Stimulated activated CD4-positive, alpha-beta T cell treated with anti-CD3 and anti-CD28 coated beads, Interleukin-1b, Interleukin-23, amount 100 ng/mL, for 48 hours (primary cell): ENCODE measurements around the gene CYTIP.
A peak's percentile ranks its signal among the peaks of the same experiment; 100 is the strongest.
"Not testable (repeated sequence)": the region's sequence is repeated elsewhere in the genome, so short reads cannot be mapped to it uniquely, and the experiment has no call there.

Experiments
- DNase-seq: peaks from one replicate; pipeline ENCODE4 v3.0.0-alpha.2; 2020

The CYTIP gene

DNA sequence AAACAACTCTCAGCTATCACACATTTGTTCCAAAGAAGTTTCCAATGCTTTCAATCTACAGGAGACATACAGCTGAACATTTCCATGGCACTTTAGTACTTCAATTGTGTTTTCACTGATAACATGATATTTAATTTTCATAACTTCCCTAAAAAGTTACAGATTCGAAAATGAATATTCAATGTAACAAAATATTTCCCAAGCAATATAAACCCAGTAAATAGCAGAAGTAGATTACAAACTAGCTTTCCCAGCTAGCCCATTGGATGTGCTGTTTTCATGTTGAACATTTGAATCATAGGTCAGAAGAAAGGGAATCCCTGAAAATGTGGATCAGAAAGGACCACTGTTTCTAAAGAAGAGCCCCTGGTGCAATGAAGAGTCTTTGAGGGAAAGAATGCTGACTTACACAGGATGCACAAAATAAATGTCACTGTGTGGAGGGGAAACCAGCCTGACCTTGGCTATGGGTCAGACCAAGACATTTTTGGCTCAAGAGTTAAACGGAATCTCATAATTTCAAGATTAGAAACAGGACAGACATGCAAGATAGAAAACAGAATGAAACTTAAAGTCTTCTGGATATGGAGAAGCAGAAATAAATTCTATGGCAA lies 22.5 kb downstream of the CYTIP start:
- DNase-seq = no peak

DNA sequence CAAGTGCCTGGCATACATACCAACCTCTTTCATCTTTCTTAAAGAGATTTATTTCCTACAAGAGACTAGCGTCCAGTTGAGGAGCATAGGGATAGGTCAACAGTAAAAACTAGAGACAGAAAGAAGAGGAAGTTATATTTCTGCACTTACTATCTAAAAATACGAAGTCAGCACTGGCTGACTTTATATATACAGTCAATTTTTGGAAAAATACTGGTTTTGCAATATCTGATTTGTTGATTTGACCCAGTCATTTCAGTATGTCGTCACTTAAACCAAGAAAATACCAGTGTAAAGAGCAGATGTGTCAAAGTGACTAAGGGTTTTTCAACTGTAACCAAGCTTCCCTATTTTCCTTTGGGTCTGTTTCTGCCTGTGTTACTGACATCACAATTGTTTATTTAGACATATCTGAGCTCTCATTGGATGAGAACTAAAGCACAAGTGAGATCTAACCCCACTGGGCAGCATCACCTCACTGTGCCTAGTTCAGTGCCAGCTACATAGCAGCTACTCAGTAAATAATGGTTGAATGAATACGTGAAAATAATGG lies 23.0 kb downstream of the CYTIP start:
- peak; percentile 55 for DNase-seq

DNA sequence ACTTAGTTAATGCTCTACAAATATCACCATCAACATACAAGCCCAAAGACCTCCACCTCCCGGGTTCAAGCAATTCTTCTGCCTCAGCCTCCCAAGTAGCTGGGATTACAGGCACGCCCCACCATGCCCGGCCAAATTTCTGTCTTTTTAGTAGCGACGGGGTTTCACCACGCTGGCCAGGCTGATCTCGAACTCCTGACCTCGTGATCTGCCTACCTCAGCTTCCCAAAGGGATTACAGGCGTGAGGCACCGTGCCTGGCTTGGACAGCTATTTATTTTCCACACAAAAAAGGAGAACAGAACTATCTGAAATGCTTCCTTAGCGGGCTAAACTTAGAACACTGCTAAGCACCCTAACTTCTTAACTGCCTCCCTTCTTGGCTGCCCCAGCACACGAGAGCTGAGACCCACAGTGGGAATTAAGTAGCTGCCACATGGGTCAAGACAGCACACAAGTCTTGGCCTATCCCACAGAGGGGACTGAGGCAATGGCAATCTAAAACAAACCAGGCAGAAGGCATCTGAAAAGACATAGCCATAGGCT lies 24.8 kb downstream of the CYTIP start:
- no peak for DNase-seq

DNA sequence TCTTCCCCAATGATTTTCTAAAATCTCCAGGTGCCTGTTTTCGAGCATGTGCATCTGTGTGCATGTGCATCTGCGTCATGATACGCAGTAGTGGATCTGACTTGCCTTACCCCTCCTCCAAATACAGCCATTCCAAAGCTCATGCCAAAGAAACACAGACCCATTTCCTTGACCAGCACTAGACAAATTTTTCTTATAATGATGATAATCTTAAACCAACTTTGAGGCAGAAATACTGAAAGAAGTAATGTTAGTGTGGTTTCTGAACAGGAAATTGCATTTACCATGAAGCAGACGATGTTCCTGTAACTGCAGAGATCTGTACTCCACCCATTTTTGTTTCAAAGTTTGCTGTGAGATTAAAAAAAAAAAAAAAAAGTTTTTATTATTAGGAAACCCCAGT lies 25.6 kb downstream of the CYTIP start:
- DNase-seq = no peak

DNA sequence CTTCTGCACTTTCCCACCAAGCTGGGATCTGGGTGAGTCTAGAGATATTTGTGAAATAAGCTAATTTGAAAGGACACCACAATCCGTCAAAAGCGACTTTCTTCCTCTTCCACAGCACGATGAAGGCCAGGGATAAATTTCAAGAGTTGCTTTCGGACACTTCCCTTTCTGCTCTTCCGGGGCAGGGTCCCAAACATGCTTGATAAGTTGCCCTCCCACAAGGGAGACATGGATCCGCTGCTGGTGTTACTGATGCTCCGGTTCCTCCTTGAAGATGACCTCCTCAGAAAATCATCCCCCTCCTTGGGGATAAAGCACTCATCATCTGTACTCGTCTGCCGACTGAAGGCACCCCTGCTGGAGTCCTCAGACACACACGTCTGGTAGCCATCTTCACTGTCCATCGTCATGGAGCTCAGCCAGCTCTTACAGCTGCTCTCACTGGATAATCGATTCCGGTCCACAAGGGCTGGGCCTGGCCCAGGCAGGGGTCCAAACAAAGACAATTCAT lies 28.2 kb downstream of the CYTIP start:
- DNase-seq = no peak

DNA sequence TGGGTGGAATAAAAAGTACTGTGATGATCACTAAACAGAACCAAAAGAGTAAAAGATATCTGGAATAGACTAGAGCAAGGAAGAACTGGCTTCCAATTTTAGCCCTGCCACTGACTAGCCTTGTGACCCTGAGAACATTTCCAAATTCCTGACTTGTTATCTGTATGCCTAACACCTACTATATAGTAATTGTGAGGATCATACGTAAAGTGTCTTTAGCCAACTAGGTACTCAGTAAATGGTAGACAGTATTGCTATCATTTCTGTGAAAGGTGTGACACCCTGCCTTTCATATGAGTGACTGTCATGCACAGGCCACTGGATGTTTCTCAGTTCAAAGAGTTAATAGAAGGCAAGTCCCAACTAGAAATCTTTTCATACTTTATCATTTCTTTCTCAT lies 29.8 kb downstream of the CYTIP start:
- DNase-seq = no peak

DNA sequence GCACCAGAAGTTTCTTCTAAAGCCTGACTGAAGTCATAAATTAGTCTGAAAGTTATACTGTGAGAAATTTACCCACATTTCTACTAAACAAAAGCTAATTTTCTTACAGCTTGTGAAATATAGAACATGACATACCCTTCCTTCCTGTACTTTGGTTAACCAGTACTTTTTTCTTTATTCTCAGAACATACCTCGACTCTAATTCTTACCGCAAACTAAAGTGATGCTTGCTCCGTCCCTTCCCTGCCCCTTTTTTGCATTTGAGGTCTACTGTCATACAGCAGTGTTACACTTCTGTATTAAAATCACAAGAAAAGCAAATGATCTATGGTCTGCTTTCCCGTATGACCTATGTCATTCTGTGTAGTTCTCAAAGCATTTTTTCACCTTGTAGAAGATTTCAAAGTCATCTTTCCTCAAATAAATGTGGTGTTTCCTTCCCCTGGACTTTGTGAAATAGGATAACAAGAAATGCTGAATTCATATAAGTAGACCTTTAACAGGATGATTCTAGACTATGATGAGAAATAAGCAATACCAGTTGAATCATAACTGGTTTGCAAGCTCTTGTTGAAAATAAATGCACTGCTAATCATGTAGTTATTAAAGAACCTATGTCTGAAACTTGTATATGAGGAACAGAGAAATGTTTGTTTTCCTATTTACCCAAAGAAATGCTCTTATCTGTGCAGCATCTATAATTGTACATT lies 30.4 kb downstream of the CYTIP start:
- DNase-seq = peak; percentile 77

DNA sequence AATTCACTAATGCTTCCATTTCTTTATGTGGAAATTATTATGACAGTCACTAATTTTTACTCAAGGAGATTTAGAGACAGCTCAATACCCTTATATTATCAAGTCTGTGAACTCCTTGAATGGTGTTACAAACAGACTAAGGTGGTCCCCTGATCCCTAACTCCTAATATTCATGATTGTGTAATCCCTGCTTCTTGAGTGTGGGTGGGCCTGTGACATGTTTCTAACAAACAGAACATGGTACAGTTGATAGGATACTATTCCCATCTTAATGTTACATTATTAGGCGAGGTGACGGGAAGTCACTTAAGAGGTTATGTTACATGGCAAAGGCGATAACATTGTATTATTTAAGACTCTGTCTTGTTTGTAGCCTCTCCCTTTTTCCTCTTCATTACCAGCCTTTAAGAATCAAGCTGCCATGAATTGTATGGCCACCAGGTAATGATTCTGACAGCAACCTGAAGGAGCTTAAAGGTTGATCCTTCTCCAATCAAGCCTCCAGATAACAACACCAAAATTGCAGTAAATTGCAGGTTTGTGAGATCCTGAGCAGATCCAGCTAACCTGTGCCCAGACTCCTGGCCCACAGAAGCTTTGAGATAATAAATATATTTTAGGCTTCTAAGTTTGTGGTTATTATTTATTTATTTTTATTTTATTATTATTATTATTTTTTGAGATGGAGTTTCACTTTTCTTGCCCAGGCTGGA lies 32.1 kb downstream of the CYTIP start:
- no peak for DNase-seq

DNA sequence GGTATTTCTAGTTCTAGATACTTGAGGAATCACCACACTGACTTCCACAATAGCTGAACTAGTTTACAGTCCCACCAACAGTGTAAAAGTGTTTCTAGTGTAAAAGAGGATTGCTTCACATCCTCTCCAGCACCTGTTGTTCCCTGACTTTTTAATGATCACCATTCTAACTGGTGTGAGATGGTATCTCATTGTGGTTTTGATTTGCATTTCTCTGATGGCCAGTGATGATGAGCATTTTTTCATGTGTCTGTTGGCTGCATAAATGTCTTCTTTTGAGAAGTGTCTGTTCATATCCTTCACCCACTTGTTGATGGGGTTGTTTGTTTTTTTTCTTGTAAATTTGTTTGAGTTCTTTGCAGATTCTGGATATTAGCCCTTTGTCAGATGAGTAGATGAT lies 38.5 kb downstream of the CYTIP start:
- DNase-seq = not testable (repeated sequence)

DNA sequence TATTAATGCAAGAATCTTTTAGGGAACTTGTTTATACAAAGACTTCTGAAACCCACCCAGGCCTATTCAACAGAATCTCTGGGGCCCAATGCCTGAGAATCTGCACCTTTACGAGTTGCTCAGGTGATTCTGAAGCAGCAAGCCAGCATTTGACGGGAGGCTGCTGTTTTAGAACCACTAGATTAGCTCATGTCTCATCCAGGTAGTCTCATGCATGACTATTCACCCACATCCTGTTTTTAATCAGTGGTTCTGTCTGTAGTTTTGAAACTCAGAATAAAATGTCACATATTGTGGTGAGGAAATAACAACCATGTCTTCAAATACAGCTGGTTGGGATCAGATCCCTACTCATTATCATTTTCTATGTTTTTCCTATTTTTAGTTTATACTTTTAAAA lies 39.5 kb downstream of the CYTIP start:
- DNase-seq = peak; percentile 65

DNA sequence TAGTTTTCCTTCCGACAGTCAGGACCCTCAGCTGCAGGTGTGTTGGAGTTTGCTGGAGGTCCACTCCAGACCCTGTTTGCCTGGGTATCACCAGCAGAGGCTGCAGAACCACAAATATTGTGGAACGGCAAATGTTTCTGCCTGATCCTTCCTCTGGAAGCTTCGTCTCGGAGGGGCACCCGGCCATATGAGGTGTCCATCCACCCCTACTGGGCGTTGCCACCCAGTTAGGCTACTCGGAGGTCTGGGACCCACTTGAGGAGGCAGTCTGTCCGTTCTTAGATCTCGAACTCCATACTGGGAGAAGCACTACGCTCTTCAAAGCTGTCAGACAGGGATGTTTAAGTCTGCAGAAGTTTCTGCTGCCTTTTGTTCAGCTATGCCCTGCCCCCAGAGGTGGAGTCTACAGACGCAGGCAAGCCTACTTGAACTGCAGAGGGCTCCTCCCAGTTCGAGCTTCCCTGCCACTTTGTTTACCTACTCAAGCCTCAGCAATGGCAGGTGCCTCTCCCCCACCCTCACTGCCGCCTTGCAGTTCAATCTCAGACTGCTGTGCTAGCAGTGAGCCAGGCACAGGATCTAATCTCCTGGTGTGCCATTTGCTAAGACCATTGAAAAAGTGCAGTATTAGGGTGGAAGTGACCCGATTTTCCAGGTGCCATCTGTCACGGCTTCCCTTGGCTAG lies 40.9 kb downstream of the CYTIP start:
- DNase-seq = not testable (repeated sequence)

DNA sequence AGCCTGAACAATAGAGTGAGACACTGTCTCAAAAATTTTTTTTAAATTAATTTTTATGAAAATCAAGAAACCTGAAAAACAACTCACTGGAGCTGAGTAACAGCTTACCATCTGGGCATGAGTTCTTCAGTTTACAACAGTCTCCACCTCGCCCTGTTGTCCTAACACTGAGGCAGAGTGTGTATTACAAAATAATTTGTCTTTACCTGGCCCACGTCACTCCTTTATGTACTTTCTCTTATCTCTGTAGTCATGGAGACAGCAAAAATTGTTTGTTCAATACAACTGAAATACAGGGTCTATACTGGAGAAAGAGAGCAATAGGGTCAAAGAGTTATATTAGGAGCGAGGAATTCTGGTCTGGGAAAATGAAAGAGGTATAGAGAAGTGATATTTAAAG lies 48.1 kb downstream of the CYTIP start:
- no peak for DNase-seq

DNA sequence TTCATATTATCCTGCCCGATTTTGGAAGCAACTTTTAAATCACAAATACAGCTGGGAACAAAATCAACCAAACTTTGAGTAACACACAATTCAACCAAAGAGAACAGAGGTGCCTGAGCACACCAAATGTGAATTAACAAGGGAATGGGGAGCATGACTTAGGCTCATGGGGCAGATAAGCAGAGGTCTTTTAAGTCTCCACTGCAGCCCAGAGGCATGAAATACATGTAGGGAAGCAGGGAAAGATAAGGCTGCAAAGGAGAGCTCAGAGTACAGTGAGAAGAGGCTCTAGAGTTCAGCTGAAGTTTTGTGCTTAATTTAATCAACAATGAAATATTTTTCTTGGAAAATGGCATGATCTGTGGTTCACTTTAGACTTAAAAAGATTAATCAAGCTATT lies 49.0 kb downstream of the CYTIP start:
- no peak for DNase-seq

DNA sequence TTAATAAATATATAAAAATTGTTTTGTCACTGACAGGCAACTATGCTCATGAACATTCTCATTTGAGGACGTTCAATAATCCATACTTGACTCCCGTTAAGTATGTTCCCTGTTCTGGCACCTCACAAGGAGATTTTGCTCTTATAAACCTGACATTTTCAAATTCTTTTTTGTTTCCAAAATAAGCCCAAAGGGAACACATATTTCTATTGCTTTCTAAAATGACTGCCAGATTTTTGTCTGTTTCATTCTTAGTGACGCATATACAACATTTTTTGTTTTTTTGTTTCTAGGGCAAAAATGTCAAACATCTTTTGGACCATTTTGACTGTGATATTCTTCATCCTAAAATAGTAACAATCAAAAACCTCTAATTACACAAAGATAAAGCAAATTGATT lies 50.5 kb downstream of the CYTIP start:
- no peak for DNase-seq

DNA sequence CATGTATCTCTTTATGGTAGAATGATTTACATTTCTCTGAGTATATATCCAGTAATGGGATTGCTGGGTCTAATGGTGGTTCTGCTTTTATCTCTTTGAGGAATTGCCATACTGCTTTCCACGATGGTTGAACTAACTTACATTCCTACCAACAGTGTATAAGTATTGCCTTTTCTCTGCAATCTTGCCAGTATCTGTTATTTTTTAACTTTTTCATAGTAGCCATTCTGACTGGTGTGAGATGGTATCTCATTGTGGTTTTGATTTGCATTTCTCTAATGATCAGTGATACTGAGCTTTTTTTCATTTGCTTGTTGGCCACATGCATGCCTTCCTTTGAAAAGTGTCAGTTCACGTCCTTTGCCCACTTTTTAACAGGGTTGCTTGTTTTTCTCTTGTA lies 55.1 kb downstream of the CYTIP start:
- no peak for DNase-seq

DNA sequence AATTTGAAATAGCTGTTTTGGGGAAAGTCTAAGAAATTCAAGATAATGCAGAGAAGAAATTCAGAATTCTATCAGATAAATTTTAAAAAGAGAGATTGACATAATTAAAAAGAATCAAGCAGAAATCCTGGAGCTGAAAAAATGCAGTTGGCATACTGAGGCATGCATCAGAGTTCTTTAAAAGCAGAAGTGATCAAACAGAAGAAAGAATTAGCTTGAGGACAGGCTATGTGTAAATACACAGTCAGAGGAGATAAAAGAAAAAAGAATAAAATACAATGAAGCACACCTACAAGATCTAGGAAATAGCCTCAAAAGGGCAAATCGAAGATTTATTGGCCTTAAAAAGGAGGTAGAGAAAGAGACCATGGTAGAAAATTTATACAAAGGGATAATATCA lies 57.1 kb downstream of the CYTIP start:
- no peak for DNase-seq

DNA sequence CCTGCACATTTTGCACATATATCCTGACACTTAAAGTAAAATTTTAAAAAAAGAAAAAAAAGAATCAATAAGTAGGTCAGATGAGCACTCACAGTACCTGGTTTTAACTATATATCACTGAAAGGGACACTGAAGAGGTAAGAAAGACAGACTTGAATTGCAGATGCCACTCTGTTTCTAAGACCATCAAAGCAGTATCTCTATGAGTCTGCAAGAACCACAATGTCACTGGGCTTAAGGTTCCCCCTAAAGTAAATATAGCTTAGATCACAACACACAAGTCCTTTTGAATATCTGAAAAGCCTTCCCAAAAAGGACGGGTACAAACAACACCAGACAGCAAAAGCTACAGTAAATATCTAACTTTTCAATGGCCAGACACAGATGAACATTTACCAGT lies 57.6 kb downstream of the CYTIP start:
- no peak for DNase-seq

DNA sequence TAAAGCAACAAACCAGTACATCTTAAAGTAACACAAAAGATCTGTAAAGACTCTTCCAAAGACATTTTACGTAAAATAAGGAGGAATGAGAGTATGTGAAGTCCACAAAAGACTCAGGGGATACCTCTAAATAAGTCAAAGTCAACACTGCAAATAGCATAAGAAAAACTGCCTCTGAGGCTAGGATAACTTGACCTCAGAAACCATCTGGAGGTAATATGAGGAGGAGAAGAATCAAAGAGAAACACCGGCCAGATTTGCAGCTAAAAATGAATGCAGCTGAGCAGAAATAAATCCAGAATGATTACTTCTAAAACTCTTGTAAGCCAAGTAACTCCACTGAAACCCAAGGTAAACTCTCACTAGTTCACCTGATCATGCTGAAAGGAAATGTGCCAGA lies 66.0 kb downstream of the CYTIP start:
- no peak for DNase-seq

DNA sequence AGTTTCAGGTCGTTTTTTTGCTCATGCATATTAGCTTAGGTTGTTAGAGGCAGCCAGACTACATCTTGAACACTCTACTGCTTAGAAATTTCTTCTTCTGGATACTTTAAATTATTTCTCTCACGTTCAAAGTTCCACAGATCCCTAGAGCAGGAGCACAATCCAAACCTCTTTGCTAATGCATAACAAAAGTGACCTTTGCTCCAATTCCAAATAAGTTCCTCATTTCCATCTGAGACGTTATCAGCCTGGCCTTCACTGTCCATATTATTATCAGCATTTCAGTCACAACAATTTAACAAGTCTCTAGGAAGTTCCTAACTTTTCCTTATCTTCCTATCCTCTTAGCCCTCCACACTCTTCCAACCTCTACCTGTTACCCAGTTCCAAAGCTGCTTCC lies 67.8 kb downstream of the CYTIP start:
- no peak for DNase-seq

DNA sequence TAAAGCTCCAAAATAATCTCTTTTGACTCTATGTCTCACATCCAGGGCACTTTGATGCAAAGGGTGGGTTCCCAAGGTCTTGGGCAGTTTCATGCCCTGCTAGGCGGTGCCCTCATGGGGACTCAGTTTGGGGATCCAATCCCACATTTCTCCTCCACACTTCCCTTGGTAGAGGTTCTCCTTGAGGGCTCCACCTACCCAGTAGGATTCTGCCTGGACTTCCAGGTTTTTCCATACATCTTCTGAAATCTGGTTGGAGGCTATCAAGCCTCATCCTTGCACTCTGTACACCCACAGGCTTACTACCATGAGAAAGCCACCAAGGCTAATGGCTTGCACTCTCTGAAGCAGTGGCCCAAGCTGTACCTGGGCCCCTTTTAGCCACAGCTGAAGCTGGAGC lies 68.5 kb downstream of the CYTIP start:
- no peak for DNase-seq

DNA sequence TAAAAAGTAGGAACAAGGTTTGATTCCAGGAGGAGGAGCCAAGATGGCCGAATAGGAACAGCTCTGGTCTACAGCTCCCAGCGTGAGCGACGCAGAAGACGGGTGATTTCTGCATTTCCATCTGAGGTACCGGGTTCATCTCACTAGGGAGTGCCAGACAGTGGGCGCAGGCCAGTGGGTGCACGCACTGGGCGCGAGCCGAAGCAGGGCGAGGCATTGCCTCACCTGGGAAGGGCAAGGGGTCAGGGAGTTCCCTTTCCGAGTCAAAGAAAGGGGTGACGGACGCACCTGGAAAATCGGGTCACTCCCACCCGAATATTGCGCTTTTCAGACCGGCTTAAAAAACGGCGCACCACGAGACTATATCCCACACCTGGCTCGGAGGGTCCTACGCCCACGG lies 75.4 kb downstream of the CYTIP start:
- DNase-seq = not testable (repeated sequence)

DNA sequence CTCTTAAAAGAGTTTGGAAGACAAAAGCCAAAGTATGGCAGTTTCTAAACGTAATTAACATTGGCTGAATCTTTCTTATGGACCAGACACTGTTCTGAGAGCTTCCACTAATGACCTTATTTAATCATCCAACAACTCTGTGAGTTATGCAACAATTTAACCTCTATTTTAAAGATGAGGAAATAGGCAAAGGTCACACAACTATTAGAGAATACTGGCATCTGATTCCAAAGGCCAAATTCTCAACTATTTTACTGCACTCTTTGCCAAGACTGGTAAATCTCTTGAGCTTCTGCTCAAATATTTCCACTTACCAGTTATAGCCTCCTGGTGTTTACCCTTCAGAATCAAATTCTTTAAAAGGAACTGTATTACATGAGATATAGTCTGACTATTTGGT lies 76.2 kb downstream of the CYTIP start:
- no peak for DNase-seq
